ENCODE measurements around the gene PCP4.
"Not testable (repeated sequence)": the region's sequence is repeated elsewhere in the genome, so short reads cannot be mapped to it uniquely, and the experiment has no call there.

Gene PCP4

DNA sequence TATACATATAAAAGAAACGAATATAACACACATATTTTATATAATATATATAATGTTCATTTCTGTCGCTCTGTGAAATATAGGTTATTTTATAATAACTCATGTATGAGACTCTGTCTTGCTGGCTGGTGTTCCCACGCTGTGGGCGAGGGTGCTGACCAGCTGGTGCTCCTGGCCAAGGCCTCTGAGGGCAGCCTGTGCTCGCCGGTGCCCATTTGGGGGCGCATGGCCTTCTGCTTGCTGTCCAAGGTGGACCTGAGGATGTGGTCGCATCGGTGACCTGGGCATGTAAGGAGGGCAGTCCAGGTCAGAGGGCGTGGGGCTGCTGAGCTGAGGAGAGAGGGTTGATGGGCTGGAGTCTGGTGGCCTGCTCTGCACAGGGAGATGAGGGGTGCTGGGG lies 1.1 kb upstream of the PCP4 start:
- DNase-seq (ENCODE audit: low read depth), result no peak

DNA sequence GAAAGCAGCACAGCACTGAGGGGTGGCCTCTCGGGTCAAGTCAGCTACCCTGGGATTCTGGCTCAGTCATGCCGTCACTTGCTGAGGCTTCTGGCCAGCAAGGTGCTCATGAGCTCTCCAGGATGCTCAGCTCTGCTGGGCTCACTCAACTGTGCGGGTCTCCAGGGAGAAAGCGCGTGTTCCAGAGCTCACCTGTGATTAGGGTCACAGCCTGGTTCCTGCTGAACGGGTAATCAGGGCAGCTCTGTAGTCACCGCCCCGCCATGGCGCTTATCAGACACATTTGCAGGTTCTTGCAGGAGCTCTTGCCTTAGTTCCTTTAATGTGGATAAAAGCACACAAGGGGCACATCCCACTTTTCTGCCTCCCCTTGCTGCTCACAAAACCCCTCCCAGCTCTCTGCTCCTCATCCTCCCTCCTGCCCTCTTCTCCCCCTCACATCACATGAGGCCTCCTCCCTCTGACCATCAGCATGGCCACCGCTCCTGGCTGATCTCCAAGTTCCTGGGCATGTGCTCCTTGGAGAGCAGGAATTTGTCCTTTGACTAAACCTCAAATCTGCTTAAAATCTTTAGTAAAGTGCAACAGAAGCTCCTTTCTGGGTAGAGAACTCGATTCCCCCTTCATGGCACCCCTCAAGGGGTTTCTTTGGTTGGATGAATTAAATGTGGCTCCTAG lies 2.0 kb downstream of the PCP4 start:
- DNase-seq (ENCODE audit: low read depth), result no peak

DNA sequence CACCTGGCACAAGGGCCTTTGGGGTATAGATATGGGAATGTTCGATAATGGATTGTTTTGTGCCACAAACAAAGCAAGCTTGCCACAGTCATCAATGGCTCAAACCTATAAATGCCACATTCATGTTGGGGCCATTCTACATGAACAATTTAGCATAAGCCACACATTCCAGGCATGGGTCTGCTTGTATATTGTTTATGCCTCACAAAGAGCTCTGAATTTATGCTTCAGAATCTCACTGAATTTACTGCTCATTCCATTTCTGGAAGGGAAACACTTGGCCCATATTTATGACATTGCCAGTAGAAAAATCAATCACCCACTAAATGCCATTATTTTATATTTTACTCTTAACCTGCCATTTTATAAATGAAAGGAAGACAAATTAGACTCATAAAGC lies 6.4 kb downstream of the PCP4 start:
- DNase-seq (ENCODE audit: low read depth), result no peak

DNA sequence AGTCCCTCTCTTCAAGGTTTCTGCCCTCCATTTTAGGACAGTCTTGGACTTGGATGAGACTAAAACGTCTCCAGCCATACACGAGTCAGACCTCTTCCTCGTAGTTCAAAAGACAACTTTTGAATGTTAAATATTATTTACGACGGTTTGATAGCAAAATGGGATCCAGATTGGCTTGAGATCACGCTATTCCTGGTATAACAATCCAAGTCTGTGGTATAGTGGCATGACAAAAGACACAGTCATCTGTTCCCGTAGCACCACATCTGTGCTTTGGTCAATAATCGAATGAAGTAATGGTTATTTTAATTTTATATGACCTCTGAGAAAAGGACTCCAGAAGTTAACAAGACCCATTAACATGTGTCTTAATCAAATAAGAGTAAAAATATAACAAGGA lies 7.0 kb downstream of the PCP4 start:
- DNase-seq (ENCODE audit: low read depth), result no peak

DNA sequence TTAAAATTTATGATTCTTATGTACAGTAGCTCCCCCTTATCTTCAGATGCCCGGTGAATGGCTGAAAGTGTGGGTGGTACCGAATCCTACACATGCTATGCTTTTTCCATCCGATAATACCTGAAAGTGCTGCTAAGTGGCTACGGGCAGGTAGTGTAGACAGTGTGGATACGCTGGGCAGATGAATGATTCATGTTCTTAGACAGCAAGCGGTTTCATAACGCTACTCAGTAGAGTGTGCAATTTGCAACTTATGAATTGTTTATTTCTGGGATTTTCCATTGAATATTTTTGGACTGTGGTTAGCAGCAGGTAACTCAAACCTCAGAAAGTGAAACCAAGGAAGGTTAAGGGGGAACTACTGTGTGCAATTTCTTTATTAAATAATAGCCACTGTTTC lies 7.5 kb downstream of the PCP4 start:
- DNase-seq (ENCODE audit: low read depth), result no peak

DNA sequence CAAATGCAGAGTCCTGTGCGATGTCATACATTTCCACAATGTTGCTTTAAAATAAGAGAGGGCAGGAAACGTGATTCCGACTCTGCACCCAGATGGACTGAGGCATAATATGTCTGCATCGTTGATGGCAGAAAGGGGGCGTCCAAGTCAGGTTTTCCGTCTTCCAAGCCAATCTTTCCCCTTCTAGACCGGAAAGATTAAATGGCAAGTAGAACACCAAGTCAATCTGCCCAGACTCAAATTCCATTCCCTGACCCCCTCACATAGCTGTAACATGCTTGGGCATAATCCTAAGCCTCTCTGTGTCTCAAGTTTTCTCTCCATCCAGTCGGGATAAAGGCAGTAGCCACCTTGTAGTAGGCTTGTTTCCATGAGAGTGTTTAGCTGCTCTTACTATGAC lies 14.4 kb downstream of the PCP4 start:
- DNase-seq (ENCODE audit: low read depth), result no peak

DNA sequence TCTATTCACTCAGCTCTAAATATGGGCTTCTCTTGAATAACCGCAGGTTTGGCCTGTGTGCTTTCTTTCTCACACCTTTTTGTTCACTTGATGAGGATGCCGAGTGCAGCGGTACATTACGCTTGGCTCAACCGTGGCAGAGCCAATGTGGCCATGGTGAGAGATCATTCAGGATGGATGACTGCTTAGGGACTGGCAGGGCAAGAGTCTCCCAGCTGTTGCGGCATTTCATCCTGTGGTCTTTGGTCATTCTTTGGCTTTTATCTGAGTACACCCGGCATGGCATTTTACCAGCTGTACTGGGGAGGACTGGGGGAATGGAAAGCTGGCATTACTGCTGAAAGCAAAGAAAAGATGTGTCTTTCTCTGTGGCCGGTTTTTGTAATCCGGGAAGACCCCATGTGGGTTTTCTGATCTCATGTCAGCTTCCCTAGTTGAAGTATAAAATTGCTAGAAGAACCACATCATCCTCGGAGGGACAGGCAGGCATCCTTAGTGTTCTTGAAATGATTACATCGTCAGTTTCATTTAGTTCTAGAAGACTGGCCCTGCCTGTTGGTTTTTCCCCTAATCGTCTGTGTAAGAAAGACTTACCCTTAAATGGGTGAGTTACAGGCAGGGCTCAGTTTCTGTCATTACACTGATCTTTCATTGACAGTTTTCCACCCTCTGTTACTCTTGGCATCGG lies 15.1 kb downstream of the PCP4 start:
- no peak for DNase-seq (ENCODE audit: low read depth)

DNA sequence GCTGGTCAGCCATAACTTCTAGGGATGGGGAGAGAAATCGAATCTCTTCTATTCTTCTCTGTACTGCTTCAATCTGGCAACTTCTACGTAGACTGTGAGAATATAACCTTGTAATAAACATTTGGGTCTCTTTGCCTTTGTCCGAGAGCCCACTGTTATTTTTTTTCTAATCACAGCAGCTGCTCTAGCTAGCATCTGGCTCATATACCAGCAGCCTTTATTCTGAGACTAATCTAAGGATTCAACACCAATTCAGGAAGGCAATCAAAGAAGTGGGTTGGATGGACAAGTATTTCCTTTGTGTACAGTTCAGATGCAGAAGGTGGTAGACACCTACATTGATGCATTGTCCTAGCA lies 15.6 kb downstream of the PCP4 start:
- DNase-seq (ENCODE audit: low read depth), result no peak

DNA sequence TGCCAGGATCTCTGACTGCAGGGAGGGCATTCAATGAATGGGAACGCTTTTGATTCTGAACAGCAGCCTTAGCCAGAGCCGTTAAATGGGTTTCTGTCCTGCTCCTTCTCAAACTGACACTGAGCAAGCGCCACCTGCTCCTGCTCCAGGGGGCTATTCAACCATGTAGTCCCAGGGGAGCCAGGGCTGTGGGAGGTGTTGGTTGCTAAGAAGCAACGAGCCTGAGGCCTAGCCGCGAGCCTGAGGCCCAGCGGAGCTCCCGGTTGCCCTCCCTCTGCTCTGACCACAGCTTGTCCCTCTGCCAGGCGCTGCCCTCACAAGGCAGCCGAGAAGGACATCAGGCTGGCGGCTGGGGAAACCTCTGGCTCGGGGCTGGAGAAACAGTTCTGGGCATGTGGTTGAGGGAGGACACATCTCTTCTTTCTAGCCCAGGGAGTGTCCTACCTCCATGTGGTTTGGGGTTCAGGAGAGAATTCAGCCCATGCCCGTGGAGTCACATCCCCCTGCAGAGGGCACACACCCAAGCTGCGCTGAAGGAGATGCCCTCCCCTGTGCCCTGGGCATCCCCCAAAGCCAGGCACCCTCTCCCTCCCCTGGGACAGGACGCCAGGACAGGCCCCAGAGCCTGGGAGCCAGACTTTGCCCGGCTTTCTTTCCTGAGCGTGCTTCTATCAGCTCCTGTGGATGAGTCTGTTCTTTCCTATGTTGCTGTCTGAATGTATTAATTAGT lies 18.0 kb downstream of the PCP4 start:
- DNase-seq (ENCODE audit: low read depth), result no peak

DNA sequence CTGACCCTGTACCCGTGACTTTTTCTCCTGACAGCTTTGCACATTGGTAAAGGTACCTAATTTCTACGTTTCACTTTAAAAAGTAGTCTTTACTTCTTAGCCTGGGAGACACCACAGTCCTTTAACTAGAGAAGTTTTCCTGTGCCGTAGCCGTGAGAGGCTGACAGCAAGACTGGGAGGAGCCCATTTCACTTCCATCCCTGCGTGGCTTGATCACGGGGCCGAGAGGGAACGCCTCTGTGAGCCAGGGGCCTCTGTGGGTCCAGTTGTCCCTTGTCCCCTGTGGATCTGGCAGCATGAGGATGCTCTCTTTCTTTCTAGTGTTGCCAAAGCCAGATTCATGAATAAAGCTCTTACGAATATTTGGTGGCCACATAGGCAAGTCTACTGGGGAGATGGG lies 21.6 kb downstream of the PCP4 start:
- no peak for DNase-seq (ENCODE audit: low read depth)

DNA sequence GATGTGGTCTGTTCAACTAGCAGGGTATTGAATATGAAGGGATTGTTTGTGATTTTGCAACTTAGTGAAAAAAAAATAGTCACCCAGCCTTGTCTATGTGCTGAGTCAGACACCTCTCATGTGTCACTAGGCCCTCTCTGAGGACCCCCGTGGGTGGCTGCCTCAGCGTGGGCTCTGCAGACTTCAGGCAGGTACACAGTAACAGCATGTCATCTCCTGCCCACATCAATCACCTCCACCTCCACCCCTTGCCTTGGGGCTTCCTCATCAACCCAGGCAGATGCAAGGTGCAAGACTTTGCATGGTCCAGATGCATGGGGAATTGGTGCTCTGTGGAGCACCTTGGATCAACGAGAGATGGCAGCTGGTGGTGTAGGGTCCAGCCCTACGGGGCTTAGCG lies 23.9 kb downstream of the PCP4 start:
- DNase-seq (ENCODE audit: low read depth), result no peak

DNA sequence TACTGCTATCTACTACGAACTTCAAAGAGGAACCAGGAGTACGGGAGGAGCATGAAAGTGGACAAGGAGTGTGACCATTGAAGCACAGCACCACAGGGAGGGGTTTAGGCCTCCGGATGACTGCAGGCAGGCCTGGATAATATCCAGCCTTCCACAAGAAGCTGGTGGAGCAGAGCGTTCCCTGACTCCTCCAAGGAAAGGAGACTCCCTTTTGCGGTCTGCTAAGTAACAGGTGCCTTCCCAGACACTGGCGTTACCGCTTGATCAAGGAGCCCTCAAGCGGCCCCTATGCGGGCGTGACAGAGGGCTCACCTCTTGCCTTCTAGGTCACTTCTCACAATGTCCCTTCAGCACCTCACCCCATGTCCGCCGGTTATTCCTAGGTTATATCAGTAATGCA lies 24.6 kb downstream of the PCP4 start:
- not testable (repeated sequence) for DNase-seq (ENCODE audit: low read depth)

DNA sequence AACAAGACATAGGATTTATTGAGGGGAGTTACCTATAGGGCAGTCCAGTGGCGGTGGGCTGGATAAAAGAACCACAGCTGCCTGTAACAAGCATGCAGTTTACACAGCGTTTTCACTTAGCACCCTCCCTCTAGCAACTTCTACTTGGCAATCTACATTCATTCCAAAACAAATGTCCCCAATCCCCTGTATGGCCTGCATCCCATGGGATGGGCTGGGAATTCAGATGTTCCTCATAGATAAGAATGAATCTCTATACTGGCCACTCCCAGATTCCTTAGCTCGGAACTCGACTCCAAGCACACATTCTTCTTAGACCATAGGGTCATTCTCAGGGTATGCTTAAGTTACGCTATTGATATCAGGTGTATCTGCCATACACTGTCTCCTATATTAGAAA lies 33.3 kb downstream of the PCP4 start:
- DNase-seq (ENCODE audit: low read depth), result no peak

DNA sequence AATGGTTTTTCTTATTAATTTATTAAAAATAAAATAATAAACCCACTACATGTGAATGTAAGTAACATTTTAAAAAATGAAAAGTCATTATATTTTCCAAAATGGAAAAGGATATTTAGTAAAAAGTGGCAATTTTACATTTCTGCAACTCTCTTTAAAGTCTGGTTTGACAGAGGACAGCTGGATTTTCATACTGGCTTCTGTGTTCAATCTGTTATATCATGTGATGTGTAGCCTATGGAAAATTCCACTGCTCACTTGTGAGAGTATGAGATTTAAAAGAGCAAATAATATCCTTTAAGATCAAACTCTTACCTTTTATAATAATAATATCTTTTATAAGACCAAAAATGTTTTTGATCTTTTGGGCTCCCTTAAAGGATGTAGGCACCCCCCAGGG lies 33.7 kb downstream of the PCP4 start:
- DNase-seq (ENCODE audit: low read depth), result no peak

DNA sequence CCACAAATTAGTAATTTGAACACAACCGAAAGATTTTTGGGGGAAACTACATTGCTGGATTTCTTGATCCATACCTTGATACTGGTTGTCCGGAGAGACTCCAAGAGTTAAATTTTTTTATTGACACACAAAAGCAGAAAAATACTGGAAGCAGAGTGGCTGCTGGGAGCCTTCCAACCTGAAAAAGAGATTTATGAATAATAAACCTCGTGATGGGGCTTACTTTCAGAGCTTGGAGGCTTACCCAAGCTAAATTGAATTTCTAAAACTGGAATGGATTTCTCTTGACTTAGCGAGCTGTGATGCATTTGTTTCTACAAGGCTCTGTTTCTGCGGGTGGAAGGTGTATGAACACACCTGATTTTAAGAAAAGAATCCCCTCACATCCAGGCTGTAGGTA lies 35.7 kb downstream of the PCP4 start:
- no peak for DNase-seq (ENCODE audit: low read depth)

DNA sequence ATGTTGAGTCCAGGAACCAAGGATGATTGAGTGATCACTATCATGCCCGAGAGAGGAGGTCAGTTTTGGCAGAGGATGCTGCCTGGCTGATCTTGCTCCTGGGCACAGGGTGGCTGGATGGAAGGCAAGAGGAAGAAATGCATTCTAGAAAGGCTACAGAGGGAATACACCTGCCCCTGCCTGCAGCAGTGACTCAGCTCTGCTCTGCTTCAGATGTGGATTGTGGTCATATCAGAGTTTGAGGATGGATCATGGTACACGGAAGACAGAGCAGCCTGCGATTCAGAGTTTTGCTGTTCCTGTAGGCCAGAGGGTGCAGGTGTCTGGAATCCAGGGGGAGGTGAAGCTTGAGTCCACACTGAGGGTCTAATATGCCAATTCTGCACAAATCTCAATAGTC lies 37.2 kb downstream of the PCP4 start:
- no peak for DNase-seq (ENCODE audit: low read depth)

DNA sequence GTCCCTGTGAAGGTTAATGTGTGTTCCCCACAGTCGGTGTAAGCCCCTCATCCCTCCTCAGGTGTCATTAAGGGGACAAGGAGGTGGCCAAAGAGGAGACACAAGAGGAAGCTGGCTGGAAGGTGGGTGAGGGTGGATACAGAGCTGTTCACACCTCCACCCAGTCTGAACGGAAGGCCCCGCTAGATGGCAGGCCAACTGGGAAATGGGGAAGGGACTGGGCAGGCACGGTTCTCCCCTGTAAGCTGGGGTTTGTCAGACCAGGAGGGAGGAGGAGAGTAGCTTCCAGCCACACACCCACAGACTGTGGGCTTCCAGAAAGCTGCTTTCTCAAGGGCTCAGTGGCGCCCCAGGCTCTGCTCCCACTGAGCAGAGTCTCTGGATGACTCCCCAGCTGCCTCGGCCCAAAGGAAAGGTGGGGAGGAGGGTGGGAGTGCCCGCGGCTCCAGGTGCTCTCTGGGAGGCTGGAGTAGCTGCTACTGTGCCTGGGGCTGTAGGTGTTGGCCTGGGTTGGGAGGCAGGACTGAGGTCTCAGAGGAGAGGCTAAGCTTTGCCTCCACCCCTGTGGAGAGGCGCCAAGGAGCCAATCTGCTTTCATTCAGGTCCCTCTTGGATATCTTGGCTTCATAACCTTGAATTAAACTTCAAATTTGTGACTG lies 41.2 kb downstream of the PCP4 start:
- DNase-seq (ENCODE audit: low read depth), result no peak

DNA sequence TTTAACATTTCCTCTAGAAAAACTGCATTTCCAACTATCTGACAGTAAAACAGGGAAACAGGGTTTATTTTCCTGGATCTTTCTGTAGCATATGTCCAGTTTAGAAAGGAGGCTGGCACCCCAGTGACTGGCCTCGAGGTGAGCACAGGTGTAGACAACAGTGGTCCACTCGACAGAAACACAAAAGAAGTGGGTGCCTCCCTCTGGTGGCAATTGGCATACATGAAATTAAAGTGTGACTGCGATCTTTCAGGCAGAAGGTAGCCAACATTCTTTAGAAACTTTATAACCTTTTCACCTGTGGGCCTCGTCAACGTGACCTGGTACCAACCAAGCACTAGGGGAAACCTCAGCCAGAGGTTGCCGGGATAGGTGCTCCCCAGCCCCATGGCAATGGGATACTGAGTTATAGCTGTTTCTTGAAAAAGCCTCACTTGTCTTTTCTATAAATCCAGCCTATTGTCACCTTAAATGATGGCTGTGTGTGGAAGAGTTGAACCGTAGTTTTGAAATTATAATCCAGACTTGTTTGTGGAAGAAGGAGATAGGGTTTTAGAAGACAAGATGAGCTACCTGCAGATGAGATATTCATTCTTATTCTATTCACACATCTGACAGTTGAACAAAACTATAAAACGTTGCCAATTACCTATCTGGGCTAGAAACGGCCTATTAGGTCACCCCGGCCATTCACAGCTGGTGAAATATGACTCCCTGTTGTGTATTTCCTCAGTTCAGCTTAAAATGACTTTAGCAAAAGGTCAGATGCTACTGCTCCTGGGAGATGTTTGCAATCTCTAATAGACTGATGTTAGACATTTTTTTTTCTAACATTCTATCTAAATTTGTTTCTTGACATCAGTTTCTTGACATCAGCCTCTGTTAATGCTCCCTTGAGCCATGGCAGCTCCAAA lies 44.3 kb downstream of the PCP4 start:
- DNase-seq (ENCODE audit: low read depth), result no peak

DNA sequence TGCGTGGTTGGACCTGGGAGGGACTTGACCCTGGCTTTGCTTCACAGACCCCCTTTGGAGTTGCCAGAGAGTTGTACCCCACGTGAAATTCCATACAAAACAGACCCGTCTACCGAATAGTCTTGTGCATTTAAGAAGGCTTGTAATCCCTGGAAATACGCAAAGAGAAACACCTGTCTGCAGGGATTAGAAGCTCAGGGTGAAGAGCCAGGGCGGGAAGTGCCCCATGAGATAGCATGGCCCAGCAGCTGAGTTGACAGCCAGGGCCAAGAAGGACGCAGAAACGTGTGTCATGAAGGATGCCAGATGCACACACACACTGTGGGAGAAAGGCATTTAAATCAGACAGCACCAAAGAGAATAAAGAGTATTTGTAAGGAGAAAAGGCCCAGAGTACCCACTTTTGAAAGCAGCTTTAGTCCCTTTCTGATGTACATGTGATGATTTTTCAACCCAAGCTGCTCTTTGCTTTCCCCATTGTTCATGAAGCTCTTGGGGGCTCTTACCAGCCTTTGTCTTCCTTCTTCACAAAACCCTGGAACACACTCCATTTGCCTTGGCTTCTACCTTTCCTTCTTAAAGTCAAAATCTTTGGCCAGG lies 46.6 kb downstream of the PCP4 start:
- no peak for DNase-seq (ENCODE audit: low read depth)

DNA sequence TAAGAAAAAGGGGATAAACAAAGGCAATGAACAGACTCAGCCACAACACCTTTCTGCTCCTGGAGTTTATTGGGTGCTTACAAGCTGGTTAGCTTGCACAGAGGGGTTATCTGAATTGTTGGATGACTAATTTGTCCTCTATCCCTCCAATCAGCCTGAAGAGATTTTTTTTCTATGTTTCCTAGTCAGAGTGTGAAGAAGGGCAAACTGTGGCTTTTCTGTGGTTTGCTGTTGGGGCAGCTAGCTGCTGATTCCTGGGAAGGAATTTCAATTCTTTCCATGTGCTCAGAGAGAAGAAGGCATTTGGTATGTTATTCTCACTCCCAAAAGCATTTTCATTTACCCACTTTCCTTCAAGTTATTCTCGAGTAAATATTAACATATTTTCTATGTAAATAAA lies 48.6 kb downstream of the PCP4 start:
- no peak for DNase-seq (ENCODE audit: low read depth)

DNA sequence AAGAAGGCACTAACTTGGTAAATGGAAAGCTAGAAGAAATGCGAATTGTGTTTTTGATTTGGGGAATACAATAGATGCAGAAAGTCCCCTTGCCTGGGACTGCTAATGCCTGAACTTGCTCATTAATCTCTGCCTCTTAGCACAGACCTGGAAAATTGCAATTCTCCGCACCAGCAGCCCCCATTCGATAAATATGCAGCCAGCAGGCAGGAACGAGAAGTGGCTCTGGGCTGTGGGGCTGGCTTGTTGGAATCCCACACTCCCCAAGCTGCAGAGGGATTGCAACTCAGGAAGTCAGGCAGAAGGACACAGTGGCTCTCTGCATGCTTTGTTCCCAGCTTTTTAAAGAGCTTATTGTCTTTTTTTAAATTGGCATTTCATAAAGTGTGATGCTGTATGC lies 51.3 kb downstream of the PCP4 start:
- no peak for DNase-seq (ENCODE audit: low read depth)

DNA sequence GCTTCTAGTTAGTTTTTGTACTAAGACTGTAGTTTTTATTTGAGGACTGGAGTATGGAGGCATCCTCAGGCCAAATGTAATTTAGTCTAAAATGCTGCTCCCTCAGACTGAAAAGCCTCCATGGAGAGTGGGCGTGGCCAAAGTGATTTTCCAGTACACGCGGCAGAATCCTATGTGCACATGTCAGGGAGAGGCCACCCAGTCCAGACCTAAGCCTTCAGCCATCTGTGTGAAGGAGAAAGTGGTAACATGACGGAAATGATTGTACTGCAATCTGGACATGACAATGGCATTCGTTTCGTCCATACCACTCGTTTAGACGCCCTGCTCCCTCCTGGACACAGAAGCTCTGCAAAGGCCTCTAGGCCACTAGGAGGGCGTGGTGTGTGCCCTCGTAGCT lies 56.2 kb downstream of the PCP4 start:
- no peak for DNase-seq (ENCODE audit: low read depth)

Data from amniotic epithelial cell (primary cell).